D721Med (cell line): Measurements from ENCODE around the gene HSPG2.

Experiments
- DNase-seq: peaks from one replicate; pipeline ENCODE4 v3.0.0; 2011; ENCODE audit warnings: low spot score; ENCODE audit not compliant: insufficient read length
- FAIRE-seq: peaks from 2 replicates; lab custom pipeline; 2011; peaks lifted over from hg19 to GRCh38; lab: Jason Lieb, UNC
- TF ChIP-seq, protein P1 (sequence below): IDR thresholded peaks from 2 replicates; pipeline ENCODE4 v1.5.1; 2012; ENCODE audit warnings: mild to moderate bottlenecking, control low read depth; ENCODE audit not compliant: insufficient read depth; ENCODE audit errors: missing control alignments

The HSPG2 gene

DNA sequence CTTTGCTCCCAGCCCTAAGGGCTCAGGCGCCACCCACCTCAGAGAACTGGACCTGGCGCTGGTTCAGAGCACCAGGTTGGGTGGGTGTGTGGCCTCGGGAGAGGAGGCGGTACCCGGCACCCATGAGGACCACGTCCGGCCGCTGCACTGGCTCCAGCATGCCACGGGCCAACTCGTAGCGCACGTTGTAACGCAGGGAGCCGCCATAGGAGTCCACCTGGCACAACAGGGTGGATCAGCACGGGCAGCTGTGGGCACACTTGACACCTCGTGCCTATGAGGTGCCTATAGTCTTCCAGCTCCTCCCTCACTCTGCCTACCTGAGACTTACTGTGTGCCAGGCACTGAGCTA is 56.5 kb downstream of the HSPG2 start:
- TF ChIP-seq, protein P1, sequence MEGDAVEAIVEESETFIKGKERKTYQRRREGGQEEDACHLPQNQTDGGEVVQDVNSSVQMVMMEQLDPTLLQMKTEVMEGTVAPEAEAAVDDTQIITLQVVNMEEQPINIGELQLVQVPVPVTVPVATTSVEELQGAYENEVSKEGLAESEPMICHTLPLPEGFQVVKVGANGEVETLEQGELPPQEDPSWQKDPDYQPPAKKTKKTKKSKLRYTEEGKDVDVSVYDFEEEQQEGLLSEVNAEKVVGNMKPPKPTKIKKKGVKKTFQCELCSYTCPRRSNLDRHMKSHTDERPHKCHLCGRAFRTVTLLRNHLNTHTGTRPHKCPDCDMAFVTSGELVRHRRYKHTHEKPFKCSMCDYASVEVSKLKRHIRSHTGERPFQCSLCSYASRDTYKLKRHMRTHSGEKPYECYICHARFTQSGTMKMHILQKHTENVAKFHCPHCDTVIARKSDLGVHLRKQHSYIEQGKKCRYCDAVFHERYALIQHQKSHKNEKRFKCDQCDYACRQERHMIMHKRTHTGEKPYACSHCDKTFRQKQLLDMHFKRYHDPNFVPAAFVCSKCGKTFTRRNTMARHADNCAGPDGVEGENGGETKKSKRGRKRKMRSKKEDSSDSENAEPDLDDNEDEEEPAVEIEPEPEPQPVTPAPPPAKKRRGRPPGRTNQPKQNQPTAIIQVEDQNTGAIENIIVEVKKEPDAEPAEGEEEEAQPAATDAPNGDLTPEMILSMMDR, result no peak
- DNase-seq (no peak), FAIRE-seq (no peak)

DNA sequence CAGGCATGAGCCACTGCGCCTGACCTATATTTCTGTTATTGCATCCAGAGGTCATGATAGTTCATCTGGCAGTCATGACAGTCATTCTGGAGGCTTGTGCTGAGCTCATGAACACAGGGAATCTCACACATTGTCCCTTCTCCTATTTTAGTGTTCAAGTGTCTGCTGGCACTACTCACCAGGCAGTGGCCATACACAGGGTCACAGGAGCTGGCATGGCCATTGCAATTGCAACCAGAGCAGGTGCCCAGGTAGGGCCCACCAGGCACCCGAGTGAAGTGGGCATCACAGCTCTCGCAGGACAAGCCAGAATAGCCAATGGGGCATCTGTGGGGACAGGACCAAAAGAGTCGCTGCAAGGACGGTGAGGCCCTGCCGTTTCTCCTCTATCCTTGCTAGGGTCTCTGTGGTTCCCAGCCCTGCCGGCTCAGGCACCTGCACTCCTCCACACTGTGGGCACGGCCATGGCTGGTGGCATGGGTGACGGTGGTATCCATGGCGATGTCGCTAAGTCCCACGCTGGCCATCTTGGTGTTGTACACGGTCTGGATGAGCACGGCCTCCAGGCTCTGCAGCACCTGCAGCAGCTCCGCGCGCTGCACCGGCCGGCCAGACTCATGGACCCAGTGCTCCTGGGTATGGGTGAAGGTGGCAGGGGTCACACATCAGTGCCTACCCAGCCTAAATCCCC is 57.0 kb downstream of the HSPG2 start:
- TF ChIP-seq, protein P1, result no peak
- DNase-seq, result no peak
- no peak for FAIRE-seq

DNA sequence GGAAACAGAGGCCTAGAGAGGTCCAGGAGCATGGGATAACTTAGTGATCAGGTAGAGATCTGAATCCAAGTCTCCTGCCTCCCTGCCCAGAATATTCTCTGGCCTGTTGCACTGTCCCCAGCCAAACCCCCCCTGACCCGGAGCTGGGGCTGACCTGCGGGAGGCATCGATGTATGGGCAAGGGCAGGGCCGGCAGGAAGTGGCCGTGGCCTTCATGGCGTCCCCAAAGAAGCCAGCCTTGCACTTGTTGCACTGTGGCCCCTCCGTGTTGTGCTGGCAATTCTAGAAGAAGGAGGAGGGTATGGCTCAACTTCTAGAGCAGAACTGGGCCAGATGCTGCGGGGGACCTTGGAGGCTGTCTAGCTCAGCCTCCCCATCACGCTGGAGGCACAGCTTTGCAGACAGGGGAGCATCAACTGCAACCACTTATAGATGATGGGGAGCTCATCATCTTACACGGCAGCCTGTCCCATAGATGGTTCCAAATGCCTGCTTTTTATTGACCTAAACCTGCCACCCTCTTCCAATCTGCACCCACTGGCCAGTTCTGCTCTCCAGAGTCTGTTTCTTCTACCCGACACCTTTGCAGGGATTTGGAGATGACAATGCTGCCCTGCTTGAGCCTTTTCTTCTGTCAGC is 58.2 kb downstream of the HSPG2 start:
- no peak for DNase-seq
- FAIRE-seq, result no peak
- TF ChIP-seq, protein P1, result no peak

DNA sequence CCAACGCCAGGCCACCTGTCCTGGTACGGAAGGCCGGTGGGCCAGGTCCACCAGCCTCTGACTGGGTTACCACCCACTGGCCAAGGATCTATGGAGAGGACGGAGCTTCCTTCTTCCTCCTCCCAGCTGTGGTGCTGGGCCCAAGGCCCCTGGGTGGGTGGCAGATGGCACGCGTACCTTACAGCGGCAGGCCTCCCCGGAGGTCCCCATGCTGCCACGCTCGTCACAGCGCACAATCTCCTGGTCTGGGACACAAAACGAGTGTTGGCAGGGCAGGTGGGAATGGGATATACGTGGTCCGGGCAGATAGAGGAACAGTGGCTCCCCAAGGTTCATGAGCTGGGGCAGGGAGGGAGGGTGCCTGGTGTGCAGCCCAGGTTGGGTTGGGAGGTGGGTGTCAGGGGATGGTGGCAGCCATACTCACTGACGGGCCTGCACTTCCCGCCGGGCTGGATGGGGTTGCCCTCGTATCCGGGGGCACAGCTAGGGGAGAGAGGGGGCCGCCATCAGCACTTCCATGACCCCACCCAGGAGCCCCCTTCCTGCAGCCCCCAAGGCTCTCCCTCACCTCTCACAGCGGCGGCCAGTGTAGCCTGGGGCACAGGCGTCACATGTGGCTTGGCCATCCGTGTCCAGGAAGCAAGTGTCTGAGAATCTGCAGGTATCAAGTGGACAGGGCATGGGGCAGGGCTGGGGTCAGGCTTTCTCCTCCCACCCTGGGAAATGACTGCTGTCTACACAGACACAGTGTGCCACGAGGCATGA is 58.9 kb downstream of the HSPG2 start:
- FAIRE-seq (no peak), DNase-seq (no peak)
- TF ChIP-seq, protein P1, result no peak

DNA sequence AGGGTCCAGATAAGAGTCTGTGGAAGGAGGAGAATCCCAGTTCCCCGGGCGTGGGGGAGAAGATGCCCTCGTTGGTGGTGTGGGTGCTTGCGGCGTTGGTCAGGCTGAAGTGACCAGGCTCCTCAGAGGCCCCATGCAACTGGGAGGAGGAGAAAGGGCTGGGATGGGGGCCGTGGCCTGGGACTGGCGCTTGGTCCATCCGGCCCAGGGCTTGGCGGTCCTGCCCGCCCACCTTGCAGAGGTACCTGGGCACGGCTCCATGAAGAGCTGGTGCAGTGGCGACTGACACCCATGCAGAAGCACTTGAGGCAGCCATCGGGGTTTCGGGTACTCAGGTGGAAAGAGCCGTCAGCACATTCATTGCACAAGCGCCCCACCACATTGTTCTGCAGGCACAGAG is 60.8 kb downstream of the HSPG2 start:
- no peak for FAIRE-seq
- DNase-seq, result no peak
- TF ChIP-seq, protein P1, result no peak

DNA sequence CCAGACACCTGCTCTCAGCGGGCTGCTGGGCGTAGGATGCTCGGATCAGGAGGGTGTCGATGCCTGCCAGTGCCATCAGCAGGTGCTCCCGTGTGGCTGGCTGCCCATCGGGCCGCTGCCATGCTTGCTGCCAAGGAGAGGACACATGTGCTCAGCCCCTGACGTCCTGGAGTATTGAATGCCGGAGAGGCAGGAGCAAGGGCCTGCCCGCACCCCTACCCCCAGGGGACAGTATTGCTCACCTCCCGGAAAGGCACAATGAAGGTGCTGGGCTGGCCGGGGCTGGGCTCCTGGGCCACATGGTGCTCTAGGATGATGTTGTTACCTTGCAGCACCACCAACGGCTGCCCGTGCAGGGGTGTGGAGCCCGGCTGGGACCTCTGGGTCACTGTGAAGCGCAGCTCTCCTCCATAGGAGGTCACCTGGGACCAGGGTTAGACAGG is 61.5 kb downstream of the HSPG2 start:
- TF ChIP-seq, protein P1, result no peak
- FAIRE-seq, result no peak
- DNase-seq, result no peak
